Measurements from ENCODE around the gene ALK. TPM values are rescaled to one million over a fixed set of nuclear protein-coding genes. Genes with fewer than 3 reads are reported as not detected.

Gene ALK
- total and polyA plus RNA-seq, 2 donors (not counting 1 experiment from before 2014, with no cell fraction given), result under 0.01 to 0.02 TPM

DNA sequence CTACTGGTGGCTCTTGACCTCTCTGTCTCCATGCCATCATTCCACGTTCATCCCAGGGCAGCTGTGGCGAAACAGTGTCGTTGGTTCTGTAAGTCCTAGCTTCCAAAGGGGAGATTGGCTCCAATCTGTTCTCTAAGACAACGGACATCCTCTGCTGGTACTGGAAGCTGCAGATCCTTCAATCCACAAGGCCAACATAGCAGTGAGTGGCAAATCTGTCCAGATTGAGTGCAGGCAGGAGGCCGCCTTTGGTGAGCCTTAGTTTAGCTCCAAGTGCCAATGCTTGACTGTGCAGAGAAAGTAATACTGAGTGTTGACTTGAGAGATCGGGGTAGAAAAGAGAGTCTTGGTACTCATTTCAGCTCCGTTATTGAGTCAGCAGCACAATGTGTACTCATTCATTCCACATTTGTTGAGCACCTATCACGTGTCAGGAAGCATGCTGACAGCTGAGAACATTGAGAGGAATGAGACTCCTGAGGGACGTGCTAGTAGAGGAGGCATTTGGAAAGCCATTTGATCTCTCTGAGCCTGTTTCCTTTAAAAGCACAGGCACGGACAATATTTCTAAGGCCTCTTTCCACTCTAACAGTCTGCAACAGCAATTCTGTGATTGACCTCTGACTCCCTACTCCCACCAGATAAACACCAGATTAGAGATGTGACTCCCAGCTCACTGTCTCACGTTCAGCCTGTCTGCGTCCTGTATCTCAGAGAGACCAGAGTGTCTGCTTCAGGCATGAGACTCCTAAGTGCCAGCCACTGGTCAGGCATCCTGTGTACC lies 500.2 kb downstream of the ALK start:
- TF ChIP-seq EZH2 (IDR thresholded peaks at IDR 0.05; ENCODE audit: low read length, missing control alignments), result no peak
- TF ChIP-seq, protein P1, sequence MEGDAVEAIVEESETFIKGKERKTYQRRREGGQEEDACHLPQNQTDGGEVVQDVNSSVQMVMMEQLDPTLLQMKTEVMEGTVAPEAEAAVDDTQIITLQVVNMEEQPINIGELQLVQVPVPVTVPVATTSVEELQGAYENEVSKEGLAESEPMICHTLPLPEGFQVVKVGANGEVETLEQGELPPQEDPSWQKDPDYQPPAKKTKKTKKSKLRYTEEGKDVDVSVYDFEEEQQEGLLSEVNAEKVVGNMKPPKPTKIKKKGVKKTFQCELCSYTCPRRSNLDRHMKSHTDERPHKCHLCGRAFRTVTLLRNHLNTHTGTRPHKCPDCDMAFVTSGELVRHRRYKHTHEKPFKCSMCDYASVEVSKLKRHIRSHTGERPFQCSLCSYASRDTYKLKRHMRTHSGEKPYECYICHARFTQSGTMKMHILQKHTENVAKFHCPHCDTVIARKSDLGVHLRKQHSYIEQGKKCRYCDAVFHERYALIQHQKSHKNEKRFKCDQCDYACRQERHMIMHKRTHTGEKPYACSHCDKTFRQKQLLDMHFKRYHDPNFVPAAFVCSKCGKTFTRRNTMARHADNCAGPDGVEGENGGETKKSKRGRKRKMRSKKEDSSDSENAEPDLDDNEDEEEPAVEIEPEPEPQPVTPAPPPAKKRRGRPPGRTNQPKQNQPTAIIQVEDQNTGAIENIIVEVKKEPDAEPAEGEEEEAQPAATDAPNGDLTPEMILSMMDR (conservative IDR thresholded peaks at IDR 0.05 in 1 of 2, IDR thresholded peaks at IDR 0.05 in 1 of 2; ENCODE audit: low read depth in 1 of 2, low read length in 2 of 2), result no peak
- H2AFZ ChIP-seq (ENCODE audit: low read length), result no peak overlapping the region
- no peaks in the 10 kb centered on the region for H3K4me1 ChIP-seq (ENCODE audit: control insufficient read depth, extremely low read depth, insufficient read depth, low read length)
- H3K27me3 ChIP-seq (ENCODE audit: control insufficient read depth, insufficient read depth, low read length), result no peaks in the 10 kb centered on the region
- no peak overlapping the region for H3K4me2 ChIP-seq (ENCODE audit: extremely low read depth, insufficient read depth, low read length)
- DNase-seq (ENCODE audit: low read depth in 2 of 2), result peak in 1 of 2 donors; percentile 3
- no peak overlapping the region for H3K4me3 ChIP-seq (replicated peaks in 1 of 4; ENCODE audit: control extremely low read depth in 1 of 4, insufficient read depth in 1 of 4, low read depth in 3 of 4, low read length in 4 of 4)
- no peak overlapping the region for H3K27ac ChIP-seq (ENCODE audit: insufficient read depth, low read length)
- H3K9me3 ChIP-seq (ENCODE audit: control insufficient read depth, insufficient read depth, low read depth, low read length), result no peaks in the 10 kb centered on the region
- H3K9ac ChIP-seq (ENCODE audit: insufficient read depth, low read length), result no peak overlapping the region
- H3K36me3 ChIP-seq (ENCODE audit: control insufficient read depth, insufficient read depth, low read length), result no peaks in the 10 kb centered on the region
- H4K20me1 ChIP-seq (ENCODE audit: control insufficient read depth, extremely low read depth, insufficient read depth, low read length), result no peaks in the 10 kb centered on the region
- no peaks in the 10 kb centered on the region for H3K79me2 ChIP-seq (ENCODE audit: control insufficient read depth, insufficient read depth, low read length)

DNA sequence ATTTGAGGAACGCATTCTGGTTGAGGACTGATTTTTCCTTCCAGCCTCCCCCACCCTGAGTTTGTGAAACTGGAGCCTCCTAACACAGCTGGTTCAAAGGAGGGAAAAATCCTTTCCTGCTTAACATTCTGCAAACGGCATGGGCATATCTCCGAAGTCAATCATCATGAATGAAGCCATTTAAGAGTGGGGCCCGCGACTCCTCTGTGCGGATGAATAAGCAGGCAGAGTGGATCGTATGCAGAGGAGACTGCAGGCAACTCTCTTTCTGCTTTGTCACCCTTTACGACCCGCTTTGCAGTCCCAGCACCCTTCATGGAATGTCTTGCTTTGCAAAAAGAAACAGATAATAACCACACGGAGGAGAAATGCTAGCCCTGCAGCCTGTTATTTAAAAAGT lies 500.9 kb downstream of the ALK start:
- Histone ChIP-seq H3K4me1 (ENCODE audit: control insufficient read depth, extremely low read depth, insufficient read depth, low read length) (no peaks in the 10 kb centered on the region), H3K9me3 (ENCODE audit: control insufficient read depth, insufficient read depth, low read depth, low read length) (no peaks in the 10 kb centered on the region), H3K27ac (ENCODE audit: insufficient read depth, low read length) (no peak overlapping the region), H2AFZ (ENCODE audit: low read length) (no peak overlapping the region), H3K79me2 (ENCODE audit: control insufficient read depth, insufficient read depth, low read length) (no peaks in the 10 kb centered on the region), H3K9ac (ENCODE audit: insufficient read depth, low read length) (no peak overlapping the region), H3K4me3 (replicated peaks in 1 of 4; ENCODE audit: control extremely low read depth in 1 of 4, insufficient read depth in 1 of 4, low read depth in 3 of 4, low read length in 4 of 4) (no peak overlapping the region), H3K27me3 (ENCODE audit: control insufficient read depth, insufficient read depth, low read length) (no peaks in the 10 kb centered on the region), H3K4me2 (ENCODE audit: extremely low read depth, insufficient read depth, low read length) (no peak overlapping the region), H3K36me3 (ENCODE audit: control insufficient read depth, insufficient read depth, low read length) (no peaks in the 10 kb centered on the region), H4K20me1 (ENCODE audit: control insufficient read depth, extremely low read depth, insufficient read depth, low read length) (no peaks in the 10 kb centered on the region)
- no peak for TF ChIP-seq EZH2 (IDR thresholded peaks at IDR 0.05; ENCODE audit: low read length, missing control alignments)
- TF ChIP-seq, protein P1 (conservative IDR thresholded peaks at IDR 0.05 in 1 of 2, IDR thresholded peaks at IDR 0.05 in 1 of 2; ENCODE audit: low read depth in 1 of 2, low read length in 2 of 2), result no peak
- no peak for DNase-seq (ENCODE audit: low read depth in 2 of 2)

DNA sequence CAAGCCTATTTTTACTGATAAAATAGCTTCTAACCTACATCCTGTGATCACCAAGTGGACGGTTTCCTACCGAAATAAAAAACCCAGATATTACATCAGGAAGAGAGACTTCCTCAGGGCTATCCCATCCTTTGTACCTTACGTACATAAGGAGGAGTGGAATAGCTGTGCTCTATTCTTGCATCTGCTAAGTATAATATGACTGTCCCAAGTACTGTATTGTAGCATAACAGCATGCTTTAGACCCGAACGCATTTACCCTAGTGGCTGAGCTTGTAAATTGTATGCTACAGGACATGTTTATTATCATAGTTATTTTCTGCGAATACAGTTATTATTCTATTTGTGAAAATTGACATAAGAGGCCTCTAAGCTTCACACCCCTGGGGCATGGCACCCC lies 503.8 kb downstream of the ALK start:
- TF ChIP-seq, protein P1 (conservative IDR thresholded peaks at IDR 0.05 in 1 of 2, IDR thresholded peaks at IDR 0.05 in 1 of 2; ENCODE audit: low read depth in 1 of 2, low read length in 2 of 2), result no peak
- TF ChIP-seq EZH2 (IDR thresholded peaks at IDR 0.05; ENCODE audit: low read length, missing control alignments), result no peak
- Histone ChIP-seq H3K36me3 (ENCODE audit: control insufficient read depth, insufficient read depth, low read length) (no peaks in the 10 kb centered on the region), H3K9me3 (ENCODE audit: control insufficient read depth, insufficient read depth, low read depth, low read length) (no peaks in the 10 kb centered on the region), H3K4me1 (ENCODE audit: control insufficient read depth, extremely low read depth, insufficient read depth, low read length) (no peaks in the 10 kb centered on the region), H3K4me2 (ENCODE audit: extremely low read depth, insufficient read depth, low read length) (no peak overlapping the region), H3K27me3 (ENCODE audit: control insufficient read depth, insufficient read depth, low read length) (no peaks in the 10 kb centered on the region), H3K9ac (ENCODE audit: insufficient read depth, low read length) (no peak overlapping the region), H2AFZ (ENCODE audit: low read length) (no peak overlapping the region), H3K79me2 (ENCODE audit: control insufficient read depth, insufficient read depth, low read length) (no peaks in the 10 kb centered on the region), H3K4me3 (replicated peaks in 1 of 4; ENCODE audit: control extremely low read depth in 1 of 4, insufficient read depth in 1 of 4, low read depth in 3 of 4, low read length in 4 of 4) (no peak overlapping the region), H3K27ac (ENCODE audit: insufficient read depth, low read length) (no peak overlapping the region), H4K20me1 (ENCODE audit: control insufficient read depth, extremely low read depth, insufficient read depth, low read length) (no peaks in the 10 kb centered on the region)
- DNase-seq (ENCODE audit: low read depth in 2 of 2), result no peak
